GM19328 (cell line): ENCODE data around the gene PLAC8.
"Not testable (repeated sequence)": the region's sequence is repeated elsewhere in the genome, so short reads cannot be mapped to it uniquely, and the experiment has no call there.

Experiments
- ATAC-seq: cut with Tn5 transposase; IDR thresholded peaks from one replicate; pipeline ENCODE4 v1.9.1; 2021; ENCODE audit warnings: mild to moderate bottlenecking, moderate library complexity; ENCODE audit not compliant: unreplicated experiment

The PLAC8 gene

GRCh38 chr4:83074086-83074704 lies 40.3 kb downstream of the PLAC8 start:
- no peak for ATAC-seq

- ATAC-seq: no peak
Measured at GRCh38 chr4:83071116-83071515, 43.4 kb downstream of the PLAC8 start.

- ATAC-seq: no peak
Measured at GRCh38 chr4:83067058-83067639, 47.4 kb downstream of the PLAC8 start.

- ATAC-seq: no peak
Measured at GRCh38 chr4:83065266-83065665, 49.3 kb downstream of the PLAC8 start.

GRCh38 chr4:83062739-83063138 lies 51.8 kb downstream of the PLAC8 start:
- ATAC-seq: no peak

GRCh38 chr4:83054928-83055327 lies 59.6 kb downstream of the PLAC8 start:
- no peak for ATAC-seq

- not testable (repeated sequence) for ATAC-seq
Measured at GRCh38 chr4:83048781-83049180, 65.7 kb downstream of the PLAC8 start.

GRCh38 chr4:83046693-83047473 lies 67.6 kb downstream of the PLAC8 start:
- no peak for ATAC-seq

- no peak for ATAC-seq
Measured at GRCh38 chr4:83043801-83044407, 70.6 kb downstream of the PLAC8 start.

GRCh38 chr4:83043157-83043556 lies 71.4 kb downstream of the PLAC8 start:
- ATAC-seq: not testable (repeated sequence)

- no peak for ATAC-seq
Measured at GRCh38 chr4:83040269-83040668, 74.3 kb downstream of the PLAC8 start.
